ENCODE data around the gene PHYH.
A peak's percentile ranks its signal among the peaks of the same experiment; 100 is the strongest.
"Not testable (repeated sequence)": the region's sequence is repeated elsewhere in the genome, so short reads cannot be mapped to it uniquely, and the experiment has no call there.

Gene PHYH

DNA sequence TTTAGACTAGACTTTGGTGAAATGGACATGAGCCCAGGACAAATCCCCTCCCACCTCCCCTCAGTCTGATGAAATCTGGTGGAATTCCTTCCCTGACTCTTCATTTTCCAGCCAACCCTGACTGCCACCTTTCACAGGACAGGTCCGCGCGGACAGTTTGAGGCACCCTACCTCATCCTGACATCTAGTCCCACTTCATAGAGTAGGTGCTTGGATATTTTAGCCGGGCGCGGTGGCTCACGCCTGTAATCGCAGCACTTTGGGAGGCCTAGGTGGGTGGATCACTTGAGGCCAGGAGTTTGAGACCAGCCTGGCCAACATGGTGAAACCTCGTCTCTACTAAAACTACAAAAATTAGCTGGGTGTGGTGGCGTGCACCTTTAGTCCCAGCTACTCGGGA is 23.7 kb downstream of the PHYH start:
- DNase-seq (ENCODE audit: low read depth in 4 of 4, low spot score in 1 of 4) = not testable (repeated sequence)

DNA sequence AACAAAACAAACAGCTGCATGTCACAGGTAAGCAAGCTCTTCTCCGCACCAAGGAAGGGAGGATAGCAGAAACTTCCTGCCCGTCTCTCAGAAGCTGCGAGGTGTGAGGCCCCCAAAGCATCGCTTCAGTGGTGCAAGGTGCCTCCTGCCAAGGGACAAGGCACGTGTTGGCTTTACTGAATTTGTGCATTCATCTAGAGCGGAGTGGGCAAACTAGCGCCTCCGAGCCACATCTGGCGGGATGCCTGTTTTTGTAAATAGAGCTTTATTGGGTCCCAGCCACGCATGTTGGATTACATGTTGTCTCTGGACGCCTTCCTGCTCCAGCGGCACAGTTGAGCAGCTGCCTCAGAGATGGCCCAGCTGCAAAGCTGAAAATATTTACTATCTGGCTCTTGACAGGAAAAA is 27.7 kb downstream of the PHYH start:
- no peak for DNase-seq (ENCODE audit: low read depth in 4 of 4, low spot score in 1 of 4)

DNA sequence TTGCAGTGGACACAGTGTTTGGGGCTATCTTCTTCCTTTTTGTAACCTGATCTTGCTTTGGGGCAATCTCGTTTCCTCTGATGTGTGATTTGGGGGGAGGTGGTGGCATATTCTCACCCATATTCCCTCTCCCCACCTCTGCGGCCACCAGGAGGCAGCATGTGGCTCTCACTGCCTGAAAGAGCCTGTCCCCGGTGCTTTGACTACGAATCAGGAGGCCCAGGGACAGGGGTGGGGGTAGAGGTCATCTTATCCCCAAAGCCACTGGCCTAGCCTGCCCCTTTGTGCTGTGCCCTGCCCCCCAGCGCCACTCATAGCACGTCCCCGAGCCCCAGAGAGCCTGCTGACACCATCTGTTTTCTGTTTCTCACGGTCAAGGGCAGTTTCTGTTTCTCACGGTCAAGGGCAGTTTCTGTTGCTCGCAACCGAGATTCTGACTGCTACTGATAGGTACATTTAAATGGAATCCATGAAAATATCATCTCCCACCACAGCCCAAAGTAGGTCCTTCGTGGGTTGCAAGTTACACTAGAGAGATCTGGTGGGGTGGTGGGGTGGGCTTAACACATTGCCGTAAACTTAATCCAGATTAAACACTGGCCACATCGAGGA is 28.2 kb downstream of the PHYH start:
- DNase-seq (ENCODE audit: low read depth in 4 of 4, low spot score in 1 of 4) = peak in 2 of 4 experiments; percentile 6 to 21

DNA sequence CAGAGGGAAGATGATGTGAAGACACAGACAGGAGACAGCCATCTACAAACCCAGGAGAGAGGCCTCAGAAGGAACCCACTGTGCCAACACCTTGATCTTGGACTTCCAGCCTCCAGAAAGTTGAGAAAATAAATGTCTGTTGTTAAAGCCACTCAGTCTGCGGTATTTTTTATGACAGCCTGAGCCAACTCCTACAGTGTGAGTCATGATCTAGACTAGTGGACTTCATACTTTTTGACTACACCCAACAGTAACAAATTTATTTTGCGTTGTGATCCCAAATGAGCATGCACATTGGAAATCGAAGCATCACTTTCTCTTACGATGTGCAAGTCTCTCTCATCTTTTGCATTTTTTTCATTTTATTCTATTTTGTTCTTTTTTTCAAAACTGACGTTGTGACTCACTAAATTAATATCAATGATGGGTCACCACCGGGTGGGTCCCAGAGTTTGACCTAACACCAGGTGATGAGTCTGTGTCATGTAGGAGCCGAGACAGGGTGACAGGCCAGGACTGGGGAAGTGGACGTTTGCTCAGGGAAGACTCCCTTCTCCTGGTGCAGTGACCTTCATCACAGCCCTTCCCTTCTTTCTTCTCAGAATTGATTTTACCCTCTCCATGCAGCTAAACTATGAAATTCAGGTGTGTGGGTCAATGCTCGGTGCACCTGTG is 28.9 kb downstream of the PHYH start:
- no peak for DNase-seq (ENCODE audit: low read depth in 4 of 4, low spot score in 1 of 4)

DNA sequence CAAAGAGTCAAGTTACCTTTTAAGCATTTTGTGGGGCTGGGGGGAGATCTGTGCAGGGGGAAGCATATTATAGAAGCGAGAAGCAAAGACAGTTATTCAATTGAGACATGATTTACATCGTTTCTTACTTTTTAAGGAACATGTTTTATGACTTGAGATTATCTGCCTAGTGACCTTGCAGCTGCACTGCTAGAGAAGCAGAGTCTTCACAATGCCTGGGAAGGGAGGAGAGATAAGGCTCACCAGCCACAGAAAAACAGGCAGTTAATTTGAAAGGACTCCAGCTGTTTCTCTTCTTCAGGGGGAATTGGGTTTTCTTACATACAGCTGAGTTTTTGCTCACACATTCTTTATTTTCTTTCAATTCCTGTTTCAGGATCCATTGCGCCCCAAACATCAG is 31.0 kb downstream of the PHYH start:
- no peak for DNase-seq (ENCODE audit: low read depth in 4 of 4, low spot score in 1 of 4)

DNA sequence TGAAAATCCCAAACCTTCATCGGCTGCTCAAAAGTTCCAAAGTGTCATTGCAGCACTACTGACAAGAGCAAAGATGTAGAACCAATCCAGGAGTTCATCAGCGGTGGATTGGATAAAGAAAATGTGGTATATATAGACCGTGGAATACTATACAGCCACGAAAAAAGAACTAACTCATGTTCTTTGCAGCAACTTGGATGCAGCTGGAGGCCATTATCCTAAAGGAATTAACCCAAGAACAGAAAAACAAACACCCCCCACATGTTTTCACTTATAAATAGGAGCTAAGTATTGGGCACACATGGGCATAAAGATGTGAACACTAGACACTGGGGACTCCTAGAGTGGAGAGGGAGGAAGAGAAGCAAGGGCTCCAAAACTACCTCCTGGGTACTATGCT is 31.6 kb downstream of the PHYH start:
- DNase-seq (ENCODE audit: low read depth in 4 of 4, low spot score in 1 of 4) = no peak

DNA sequence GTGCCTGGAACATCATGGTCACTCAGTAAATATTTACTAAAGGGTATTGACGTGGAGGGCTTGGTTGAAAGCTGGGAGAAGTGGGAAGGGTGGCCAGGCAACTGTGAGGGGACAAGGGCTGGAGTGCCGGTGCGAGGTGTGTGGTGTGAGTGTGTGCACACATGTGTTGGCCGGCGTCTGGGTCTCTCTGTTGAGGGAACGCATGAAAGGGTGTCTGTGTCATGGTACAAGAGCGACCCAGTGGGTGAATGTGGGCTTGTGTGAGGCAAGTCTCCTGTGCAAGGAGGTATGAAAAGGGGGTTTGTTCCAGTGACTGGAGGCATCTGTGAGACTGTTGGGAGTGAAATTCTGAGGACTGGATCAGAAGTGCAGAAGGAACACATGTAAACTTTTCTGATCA is 36.3 kb downstream of the PHYH start:
- no peak for DNase-seq (ENCODE audit: low read depth in 4 of 4, low spot score in 1 of 4)

DNA sequence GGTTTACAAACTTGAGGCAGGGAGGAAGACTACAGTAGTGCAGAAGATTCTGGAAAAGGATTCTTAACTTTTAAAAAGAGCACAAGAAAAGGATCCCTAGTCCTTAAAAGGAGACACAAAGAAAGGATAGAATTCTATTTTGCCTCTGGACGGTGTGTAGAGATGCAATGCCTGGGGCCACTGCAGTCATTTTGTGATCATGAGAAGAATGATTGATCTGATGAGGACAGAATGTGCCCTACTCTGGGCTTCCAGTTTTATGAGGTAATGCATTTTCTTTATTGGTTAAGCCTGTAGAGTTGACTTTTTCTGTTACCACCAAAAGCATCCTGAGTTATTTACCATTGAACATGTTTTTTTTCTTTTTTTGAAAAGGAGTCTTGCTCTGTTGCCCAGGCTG is 37.4 kb downstream of the PHYH start:
- DNase-seq (ENCODE audit: low read depth in 4 of 4, low spot score in 1 of 4) = no peak

DNA sequence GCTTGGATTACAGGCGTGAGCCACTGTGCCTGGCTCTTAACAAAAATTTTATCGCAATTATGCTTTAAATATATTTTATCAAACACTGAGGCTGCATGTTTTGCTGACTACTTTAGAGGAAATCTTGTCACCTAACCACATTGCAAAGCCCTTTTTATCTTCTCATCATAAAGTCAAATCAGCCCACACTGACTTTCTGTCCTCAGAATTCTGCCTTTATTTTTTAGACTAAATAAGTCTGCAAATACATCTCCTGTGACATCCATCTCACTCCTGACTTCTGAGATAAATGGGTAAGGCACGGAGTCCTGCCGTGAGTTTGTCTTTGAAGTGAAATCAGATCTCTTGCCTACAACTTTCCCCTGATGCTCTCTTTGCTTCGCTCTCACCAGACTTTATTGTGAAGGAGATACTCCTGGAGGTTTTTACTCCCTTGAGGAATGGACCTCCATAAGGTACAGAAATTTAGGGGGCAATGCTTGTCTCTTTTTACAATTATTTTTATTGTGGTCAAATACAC is 42.2 kb downstream of the PHYH start:
- no peak for DNase-seq (ENCODE audit: low read depth in 4 of 4, low spot score in 1 of 4)

DNA sequence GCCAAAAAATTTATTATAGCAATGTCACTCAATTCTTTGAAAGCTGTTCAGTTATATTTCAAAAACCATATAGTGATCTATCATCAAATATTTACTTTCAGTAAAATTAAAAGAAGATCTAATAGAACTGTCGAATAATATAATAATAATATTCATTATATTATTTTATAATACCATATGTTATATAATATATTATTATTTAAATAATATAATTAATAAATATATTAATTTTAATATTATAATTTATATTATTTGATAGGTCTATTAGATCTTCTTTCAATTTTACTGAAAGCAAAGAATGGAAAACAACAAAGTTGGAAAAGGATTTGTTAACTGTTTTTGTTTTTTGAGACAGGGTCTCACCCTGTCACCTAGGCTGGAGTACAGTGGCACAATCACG is 43.2 kb downstream of the PHYH start:
- no peak for DNase-seq (ENCODE audit: low read depth in 4 of 4, low spot score in 1 of 4)

DNA sequence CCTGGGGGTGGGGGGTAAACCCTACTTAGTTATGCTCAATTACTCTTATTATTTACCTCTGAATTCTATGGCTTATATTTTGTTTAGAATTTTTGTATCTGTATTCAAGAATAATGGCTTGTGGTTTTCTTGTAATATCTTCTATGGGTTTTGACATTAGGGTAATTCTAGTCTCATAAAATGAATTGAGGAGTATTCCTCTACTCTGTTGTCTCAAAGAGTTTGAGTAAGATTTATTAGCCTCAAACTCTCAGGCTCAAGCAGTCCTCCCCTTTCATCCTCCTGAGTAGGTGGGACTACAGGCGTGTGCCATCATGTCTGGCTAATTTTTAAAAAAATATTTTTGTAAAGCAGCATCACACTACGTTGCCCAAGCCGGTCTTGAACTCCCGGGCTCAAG is 46.1 kb downstream of the PHYH start:
- no peak for DNase-seq (ENCODE audit: low read depth in 4 of 4, low spot score in 1 of 4)

DNA sequence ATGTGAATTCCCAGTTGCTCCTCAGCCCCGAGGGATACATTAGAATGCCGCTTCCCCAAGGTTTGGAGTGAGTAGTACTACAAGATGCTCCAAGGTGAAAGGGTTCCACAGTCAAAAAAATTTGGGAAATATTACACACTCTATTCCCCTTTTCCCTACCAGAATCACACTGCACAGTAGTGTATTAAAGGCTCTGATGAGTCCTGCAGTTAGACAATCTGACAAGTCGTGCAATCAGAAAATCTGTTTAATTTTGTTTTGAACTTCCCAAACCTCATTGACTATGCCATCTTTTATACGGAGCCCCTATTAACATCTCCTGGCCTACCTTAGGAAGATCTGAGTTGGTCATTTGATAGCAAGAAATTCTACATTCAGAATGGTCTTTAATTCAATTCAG is 52.1 kb downstream of the PHYH start:
- DNase-seq (ENCODE audit: low read depth in 4 of 4, low spot score in 1 of 4) = no peak

DNA sequence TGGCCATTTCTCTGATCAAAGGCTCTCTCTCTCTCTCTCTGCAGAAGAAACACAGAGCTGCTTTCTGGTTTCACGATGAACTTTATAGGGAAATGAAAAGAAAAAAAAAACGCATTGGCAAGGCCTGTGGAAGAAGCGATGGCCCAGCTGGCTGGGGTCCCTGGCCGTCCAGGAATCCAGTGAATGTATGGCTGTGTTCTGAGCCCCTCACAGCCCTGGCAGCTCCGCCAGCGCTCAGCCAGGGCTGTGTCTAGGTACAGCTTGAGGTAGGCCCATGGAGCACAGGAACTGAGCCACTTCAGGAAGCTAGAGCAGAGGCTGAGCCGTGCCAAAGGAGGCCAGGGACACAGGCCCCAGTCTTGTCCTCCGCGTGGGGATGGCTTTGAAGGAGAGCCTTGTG is 52.6 kb downstream of the PHYH start:
- no peak for DNase-seq (ENCODE audit: low read depth in 4 of 4, low spot score in 1 of 4)

DNA sequence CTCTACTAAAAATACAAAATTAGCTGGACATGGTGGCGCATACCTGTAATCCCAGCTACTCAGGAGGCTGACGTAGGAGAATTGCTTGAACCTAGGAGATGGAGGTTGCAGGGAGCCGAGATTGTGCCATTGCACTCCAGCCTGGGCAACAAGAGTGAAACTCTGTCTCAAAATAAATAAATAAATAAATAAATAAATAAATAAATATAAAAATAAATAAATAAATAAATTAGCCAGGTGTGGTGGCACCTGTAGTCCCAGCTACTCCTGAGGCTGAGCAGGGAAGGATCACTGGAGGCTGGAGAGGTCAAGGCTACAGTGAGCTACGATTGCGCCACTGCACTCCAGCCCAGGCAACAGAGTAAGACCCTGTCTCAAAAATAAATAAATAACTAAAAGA is 57.6 kb downstream of the PHYH start:
- not testable (repeated sequence) for DNase-seq (ENCODE audit: low read depth in 4 of 4, low spot score in 1 of 4)

DNA sequence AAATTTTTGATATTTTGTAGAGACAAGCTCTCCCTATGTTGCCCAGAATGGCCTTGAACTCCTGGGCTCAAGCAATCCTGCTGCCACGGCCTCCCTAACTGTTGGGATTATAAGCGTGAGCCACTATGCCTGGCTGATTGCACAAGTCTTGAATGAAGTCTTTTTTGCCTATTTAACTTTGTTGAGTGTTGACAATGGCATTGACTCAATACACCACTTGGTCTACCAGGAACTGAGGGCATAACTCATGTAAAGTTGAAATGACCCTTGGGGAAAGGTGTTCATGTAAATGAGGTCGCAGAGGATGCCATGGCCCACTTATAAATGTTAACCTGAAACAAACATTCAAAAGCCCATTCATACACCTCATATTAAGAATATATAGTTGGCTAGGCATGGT is 58.3 kb downstream of the PHYH start:
- no peak for DNase-seq (ENCODE audit: low read depth in 4 of 4, low spot score in 1 of 4)

DNA sequence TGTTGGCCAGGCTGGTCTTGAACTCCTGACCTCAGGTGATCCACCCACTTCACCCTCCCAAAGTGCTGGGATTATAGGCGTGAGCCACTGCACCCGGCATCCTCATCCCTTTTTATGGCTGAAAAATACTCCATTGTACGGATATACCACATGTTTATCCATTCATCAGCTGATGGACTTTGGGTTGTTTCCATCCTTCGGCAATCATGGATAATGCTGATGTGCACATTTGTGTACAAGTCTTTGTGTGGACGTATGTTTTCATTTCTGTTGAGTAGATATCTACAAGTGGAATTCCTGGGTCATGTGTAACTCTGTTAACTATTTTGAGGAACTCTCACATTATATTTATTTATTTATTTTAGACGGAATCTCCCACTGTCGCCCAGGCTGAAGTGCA is 59.9 kb downstream of the PHYH start:
- no peak for DNase-seq (ENCODE audit: low read depth in 4 of 4, low spot score in 1 of 4)

DNA sequence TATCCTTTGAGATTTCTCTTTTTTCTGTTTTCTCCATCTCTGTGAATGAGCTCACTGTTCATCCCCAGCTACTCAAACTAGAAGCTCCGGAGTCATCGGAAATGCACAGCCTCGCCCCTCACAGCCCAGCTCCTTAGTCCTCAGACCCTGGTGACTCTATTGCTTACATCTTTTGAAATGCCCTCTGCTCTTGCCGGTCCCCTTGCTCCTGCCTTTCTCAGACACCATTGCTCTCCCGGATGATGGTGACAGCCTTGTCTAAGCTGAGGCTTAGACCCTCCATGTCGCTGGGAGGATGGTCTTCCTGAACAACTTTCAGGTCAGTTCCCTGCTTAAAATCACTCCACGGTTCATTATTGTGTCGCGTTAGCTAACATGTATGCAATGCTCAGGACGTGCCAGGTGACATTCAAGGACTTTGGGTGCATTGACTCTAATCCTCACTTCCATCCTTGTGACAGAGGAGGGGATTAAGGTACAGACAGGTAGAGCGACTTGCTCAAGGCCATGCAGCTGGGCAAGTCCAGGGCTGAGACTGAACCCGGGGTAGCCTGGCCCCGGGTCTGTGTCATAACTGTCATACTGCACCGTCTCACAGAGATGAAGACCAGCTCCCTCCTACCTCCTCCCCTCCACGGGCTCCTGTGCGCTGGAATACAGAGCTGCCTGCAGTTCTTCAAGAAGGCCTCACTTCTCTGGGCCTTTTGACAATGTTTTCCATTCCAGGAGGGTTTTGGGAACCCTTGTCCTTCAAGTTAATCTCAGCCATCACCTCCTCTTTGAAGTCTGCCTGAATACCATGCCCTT is 61.4 kb downstream of the PHYH start:
- DNase-seq (ENCODE audit: low read depth in 4 of 4, low spot score in 1 of 4) = no peak

DNA sequence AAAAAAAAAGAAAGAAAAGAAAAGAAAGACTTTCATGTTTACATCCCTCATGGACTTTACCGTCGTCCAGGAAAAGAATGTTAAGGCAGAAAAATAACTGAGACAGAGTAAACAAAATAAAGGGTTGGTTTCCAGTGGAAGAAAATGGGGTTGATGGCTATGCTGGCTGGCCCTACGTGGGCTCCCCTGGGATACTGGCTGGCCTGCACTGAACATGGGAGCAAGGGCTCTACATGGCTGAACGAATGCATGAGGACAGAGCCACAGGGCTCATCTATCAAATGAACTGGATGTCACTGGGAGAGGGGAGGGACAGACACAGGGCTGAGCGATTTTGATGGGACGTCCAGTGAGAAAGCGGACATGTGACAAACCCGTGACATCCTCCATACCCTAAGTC is 63.2 kb downstream of the PHYH start:
- DNase-seq (ENCODE audit: low read depth in 4 of 4, low spot score in 1 of 4) = no peak

DNA sequence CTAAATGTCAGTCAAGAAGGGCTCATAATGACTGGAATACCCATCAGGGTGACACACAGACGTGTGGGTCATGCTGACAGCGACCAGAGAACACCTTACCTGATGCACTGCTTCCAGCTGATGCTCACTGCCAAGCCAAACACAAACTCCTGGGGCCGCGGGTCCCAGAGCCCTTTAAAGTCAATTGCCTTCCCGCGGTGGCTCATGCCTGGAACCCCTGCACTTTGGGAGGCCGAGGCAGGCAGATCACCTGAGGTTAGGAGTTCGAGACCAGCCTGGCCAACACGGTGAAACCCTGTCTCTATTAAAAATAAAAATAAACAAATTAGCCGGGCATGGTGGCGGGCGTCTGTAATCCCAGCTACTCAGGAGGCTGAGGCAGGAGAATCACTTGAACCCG is 65.1 kb downstream of the PHYH start:
- not testable (repeated sequence) for DNase-seq (ENCODE audit: low read depth in 4 of 4, low spot score in 1 of 4)

DNA sequence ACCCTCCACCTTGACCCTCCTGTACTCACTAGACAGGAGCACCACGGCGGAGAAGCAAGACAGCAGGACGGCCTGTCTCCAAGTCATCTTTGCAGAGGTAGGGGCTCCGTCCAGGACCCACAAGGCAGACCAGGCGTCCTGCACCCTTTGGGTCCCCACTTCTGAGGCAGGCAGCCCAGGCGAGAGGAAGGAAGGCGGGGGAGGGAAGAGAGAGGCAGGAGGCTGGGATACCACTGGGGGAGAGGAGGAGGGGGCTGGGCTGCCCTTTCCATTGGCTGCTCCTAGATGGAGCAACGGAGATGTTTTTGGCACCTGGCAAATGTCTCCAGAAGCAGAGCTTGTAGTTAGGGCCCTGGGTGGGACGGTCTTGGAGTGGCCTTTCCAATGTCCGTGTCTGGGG is 65.7 kb downstream of the PHYH start, which contains the start of gene UCMA:
Gene UCMA (minus strand): TSS at position 203 of the 400 bp plus-strand sequence. CDS start 116 bp downstream, at position 87.
- DNase-seq (ENCODE audit: low read depth in 4 of 4, low spot score in 1 of 4) = no peak

DNA sequence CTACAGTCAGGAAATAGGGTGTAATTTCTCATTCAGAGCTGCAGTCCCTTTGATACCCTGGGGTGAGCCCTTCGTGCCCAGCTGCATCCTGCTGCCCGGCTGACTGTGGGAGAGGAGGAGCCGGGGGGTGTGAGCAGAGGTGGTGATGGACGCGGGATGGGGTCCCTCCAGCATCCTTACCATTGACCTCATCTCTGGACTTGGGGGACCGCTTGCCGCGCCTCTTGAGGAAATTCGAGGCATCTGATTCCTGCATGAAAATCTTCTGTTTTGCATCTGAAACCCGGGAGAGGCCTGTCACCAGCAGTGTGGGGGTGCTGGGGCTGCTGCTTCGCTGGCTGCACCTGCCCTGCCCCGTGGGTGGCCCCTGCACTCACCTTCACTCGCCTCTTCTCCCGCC is 66.5 kb downstream of the PHYH start:
- DNase-seq (ENCODE audit: low read depth in 4 of 4, low spot score in 1 of 4) = no peak

DNA sequence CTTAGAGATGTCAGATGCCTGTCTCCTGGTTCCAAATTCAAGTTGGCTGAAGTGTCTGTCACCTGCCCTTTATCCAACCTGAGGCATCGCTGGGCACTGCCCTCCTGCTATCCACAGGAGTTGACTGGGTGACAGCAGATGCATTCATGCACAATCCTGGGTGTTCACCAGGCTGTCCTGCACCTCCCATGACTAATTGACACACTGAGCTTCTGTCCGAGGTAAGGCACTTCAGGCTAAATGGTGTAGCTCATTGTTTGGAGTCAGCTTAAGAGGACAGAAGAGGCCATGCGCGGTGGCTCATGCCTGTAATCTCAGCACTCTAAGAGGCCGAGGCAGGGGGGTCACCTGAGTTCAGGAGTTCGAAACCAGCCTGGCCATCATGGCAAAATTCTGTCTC is 68.1 kb downstream of the PHYH start:
- DNase-seq (ENCODE audit: low read depth in 4 of 4, low spot score in 1 of 4) = no peak

Measured in stimulated activated CD4-positive, alpha-beta T cell treated with anti-CD3 and anti-CD28 coated beads, Interleukin-1b, Interleukin-23, amount 100 ng/mL, for 24 hours (primary cell).